Natural killer cell treated with Interleukin-12 subunit alpha and Interleukin-12 subunit beta and Interleukin-15 and Interleukin-18, amount 100 ng/mL, for 72 hours (primary cell): Measurements from ENCODE around the gene ARRDC1. TPM values are rescaled to one million over a fixed set of nuclear protein-coding genes. Genes with fewer than 3 reads are reported as not detected.

ENCODE experiments used
- ATAC-seq, 2 donors: fragments of 150-1000 bp; cut with Tn5 transposase in 1 of 2; sonication (Bioruptor Pico), chemical (Tn5 transposase) in 1 of 2; 2 replicates each; pipeline ENCODE4 v1.10.0; 2021
- DNase-seq: peaks from one replicate; pipeline ENCODE4 v3.0.0; 2022; ENCODE audit warnings: low spot score
- H3K27ac Mint-ChIP-seq, 2 donors: 1 replicate in 1 of 2; 2 replicates in 1 of 2; pipeline ENCODE4 v1.8.0; 2022; ENCODE audit warnings: mixed read lengths in 2 of 2, mild to moderate bottlenecking in 1 of 2, moderate library complexity in 1 of 2
- H3K27me3 Mint-ChIP-seq, 2 donors: 1 replicate in 1 of 2; 2 replicates in 1 of 2; pipeline ENCODE4 v1.8.0; 2022; ENCODE audit warnings: mixed read lengths in 2 of 2
- H3K36me3 Mint-ChIP-seq: one replicate; pipeline ENCODE4 v1.8.0; 2022; ENCODE audit warnings: mixed read lengths
- H3K4me1 Mint-ChIP-seq, 2 donors: 1 replicate in 1 of 2; 2 replicates in 1 of 2; pipeline ENCODE4 v1.8.0; 2022; ENCODE audit warnings: low read depth in 2 of 2, mixed read lengths in 2 of 2, mild to moderate bottlenecking in 1 of 2
- H3K4me3 Mint-ChIP-seq: one replicate; pipeline ENCODE4 v1.8.0; 2022; ENCODE audit warnings: mixed read lengths
- H3K9me3 Mint-ChIP-seq: 2 replicates; pipeline ENCODE4 v1.8.0; 2022; ENCODE audit warnings: mixed read lengths
- total RNA-seq, 2 donors: library from RNA; stranded (reverse); gene quantifications; one replicate each; pipeline ENCODE4 v1.2.3, GENCODE V29; 2022

Gene ARRDC1
- total RNA-seq, 2 donors from 2014 or later, result 56.6 to 64.7 TPM

GRCh38 chr9:137579259-137579604 lies 26.3 kb upstream of the ARRDC1 start:
- no peaks in the 10 kb centered on the region for H3K9me3 Mint-ChIP-seq
- DNase-seq (no peak), ATAC-seq (no peak)
- H3K27ac Mint-ChIP-seq, result peak overlapping the region in 1 of 2 donors; percentile 41
- H3K4me1 Mint-ChIP-seq, result peaks cover 27% of the 10 kb centered on the region in 2 donors
- peak overlapping the region; percentile 83 for H3K4me3 Mint-ChIP-seq
- peaks cover 10% of the 10 kb centered on the region for H3K36me3 Mint-ChIP-seq
- H3K27me3 Mint-ChIP-seq, result no peaks in the 10 kb centered on the region

GRCh38 chr9:137580209-137580953 lies 25.1 kb upstream of the ARRDC1 start:
- no peak overlapping the region for H3K27ac Mint-ChIP-seq
- no peaks in the 10 kb centered on the region for H3K27me3 Mint-ChIP-seq
- DNase-seq (no peak), ATAC-seq (no peak)
- no peak overlapping the region for H3K4me3 Mint-ChIP-seq
- peaks cover 20 to 21% of the 10 kb centered on the region in 2 donors for H3K4me1 Mint-ChIP-seq
- no peaks in the 10 kb centered on the region for H3K9me3 Mint-ChIP-seq
- H3K36me3 Mint-ChIP-seq, result peaks cover 5% of the 10 kb centered on the region

- peaks cover 15 to 16% of the 10 kb centered on the region in 2 donors for H3K4me1 Mint-ChIP-seq
- H3K36me3 Mint-ChIP-seq, result peaks cover under 1% of the 10 kb centered on the region
- DNase-seq (no peak), ATAC-seq (no peak)
- no peak overlapping the region for H3K4me3 Mint-ChIP-seq
- no peak overlapping the region for H3K27ac Mint-ChIP-seq
- H3K9me3 Mint-ChIP-seq, result no peaks in the 10 kb centered on the region
- H3K27me3 Mint-ChIP-seq, result no peaks in the 10 kb centered on the region
Measured at GRCh38 chr9:137580954-137581322, 24.5 kb upstream of the ARRDC1 start.

- H3K27ac Mint-ChIP-seq, result no peak overlapping the region
Measured at GRCh38 chr9:137581361-137582285, 23.9 kb upstream of the ARRDC1 start.

GRCh38 chr9:137582286-137582860 lies 23.1 kb upstream of the ARRDC1 start:
- H3K27ac Mint-ChIP-seq, result no peak overlapping the region
- no peak overlapping the region for H3K4me3 Mint-ChIP-seq
- H3K4me1 Mint-ChIP-seq, result peaks cover 6 to 10% of the 10 kb centered on the region in 2 donors
- H3K9me3 Mint-ChIP-seq, result no peaks in the 10 kb centered on the region
- H3K27me3 Mint-ChIP-seq, result no peaks in the 10 kb centered on the region
- ATAC-seq (no peak), DNase-seq (no peak)
- H3K36me3 Mint-ChIP-seq, result peaks cover 5% of the 10 kb centered on the region

More at GRCh38 chr9:137581361-137582285, 23.9 kb upstream of the ARRDC1 start:
- Mint-ChIP-seq H3K27me3 (no peaks in the 10 kb centered on the region), H3K4me3 (no peak overlapping the region), H3K36me3 (peaks cover 5% of the 10 kb centered on the region), H3K4me1 (peaks cover 10 to 14% of the 10 kb centered on the region in 2 donors), H3K9me3 (no peaks in the 10 kb centered on the region)
- ATAC-seq, result no peak
- DNase-seq, result no peak

GRCh38 chr9:137583347-137583746 lies 22.1 kb upstream of the ARRDC1 start:
- H3K27ac Mint-ChIP-seq, result no peak overlapping the region
- H3K4me1 Mint-ChIP-seq, result peaks cover 0 to 9% of the 10 kb centered on the region in 2 donors
- H3K36me3 Mint-ChIP-seq, result peaks cover 5% of the 10 kb centered on the region

GRCh38 chr9:137583957-137584356 lies 21.5 kb upstream of the ARRDC1 start:
- no peaks in the 10 kb centered on the region for H3K9me3 Mint-ChIP-seq
- peaks cover 0 to 9% of the 10 kb centered on the region in 2 donors for H3K4me1 Mint-ChIP-seq
- H3K36me3 Mint-ChIP-seq, result peaks cover 5% of the 10 kb centered on the region
- no peaks in the 10 kb centered on the region for H3K27me3 Mint-ChIP-seq
- DNase-seq (no peak), ATAC-seq (no peak)
- H3K4me3 Mint-ChIP-seq, result no peak overlapping the region
- H3K27ac Mint-ChIP-seq, result no peak overlapping the region

More at GRCh38 chr9:137583347-137583746, 22.1 kb upstream of the ARRDC1 start:
- DNase-seq (no peak), ATAC-seq (no peak)
- Mint-ChIP-seq H3K4me3 (no peak overlapping the region), H3K9me3 (no peaks in the 10 kb centered on the region), H3K27me3 (no peaks in the 10 kb centered on the region)

GRCh38 chr9:137586854-137587253 lies 18.6 kb upstream of the ARRDC1 start:
- DNase-seq (no peak), ATAC-seq (no peak)
- Mint-ChIP-seq H3K36me3 (peaks cover 5% of the 10 kb centered on the region), H3K4me3 (no peak overlapping the region), H3K4me1 (peaks cover 0 to 12% of the 10 kb centered on the region in 2 donors), H3K27me3 (no peaks in the 10 kb centered on the region), H3K27ac (no peak overlapping the region), H3K9me3 (no peaks in the 10 kb centered on the region)

- no peak for ATAC-seq
- Mint-ChIP-seq H3K27ac (peak overlapping the region in 1 of 2 donors; percentile 4), H3K4me1 (peaks cover 0 to 14% of the 10 kb centered on the region in 2 donors), H3K27me3 (no peaks in the 10 kb centered on the region), H3K4me3 (peak overlapping the region; percentile 40), H3K9me3 (no peaks in the 10 kb centered on the region), H3K36me3 (peaks cover 5% of the 10 kb centered on the region)
- no peak for DNase-seq
Measured at GRCh38 chr9:137588311-137588710, 17.2 kb upstream of the ARRDC1 start.

GRCh38 chr9:137588891-137589290 lies 16.6 kb upstream of the ARRDC1 start:
- Mint-ChIP-seq H3K27ac (no peak overlapping the region), H3K9me3 (no peaks in the 10 kb centered on the region), H3K4me1 (peaks cover 0 to 14% of the 10 kb centered on the region in 2 donors), H3K27me3 (no peaks in the 10 kb centered on the region), H3K36me3 (peaks cover 5% of the 10 kb centered on the region), H3K4me3 (peak overlapping the region; percentile 40)
- DNase-seq (no peak), ATAC-seq (no peak)

- H3K4me3 Mint-ChIP-seq, result peak overlapping the region; percentile 40
Measured at GRCh38 chr9:137589441-137590122, 15.9 kb upstream of the ARRDC1 start.

GRCh38 chr9:137590123-137590468 lies 15.4 kb upstream of the ARRDC1 start:
- DNase-seq, result no peak
- no peaks in the 10 kb centered on the region for H3K9me3 Mint-ChIP-seq
- ATAC-seq, result no peak
- peak overlapping the region; percentile 94 for H3K4me3 Mint-ChIP-seq
- peaks cover 0 to 14% of the 10 kb centered on the region in 2 donors for H3K4me1 Mint-ChIP-seq
- no peak overlapping the region for H3K27ac Mint-ChIP-seq
- no peaks in the 10 kb centered on the region for H3K27me3 Mint-ChIP-seq
- H3K36me3 Mint-ChIP-seq, result peaks cover 5% of the 10 kb centered on the region

More at GRCh38 chr9:137589441-137590122, 15.9 kb upstream of the ARRDC1 start:
- ATAC-seq, result peak; percentile 0 to 15
- Mint-ChIP-seq H3K27me3 (no peaks in the 10 kb centered on the region), H3K4me1 (peaks cover 0 to 14% of the 10 kb centered on the region in 2 donors), H3K27ac (peak overlapping the region in 1 of 2 donors; percentile 45), H3K36me3 (peaks cover 5% of the 10 kb centered on the region), H3K9me3 (no peaks in the 10 kb centered on the region)
- no peak for DNase-seq
